Caco-2 (cell line): ENCODE data around the gene YWHAB. TPM values are rescaled to one million over a fixed set of nuclear protein-coding genes. Genes with fewer than 3 reads are reported as not detected.

Source experiments
- BruUV-seq: library from RNA; stranded (reverse); fragments of 400-500 nt; replicated peaks from 2 replicates; lab custom pipeline; 2021; lab: Mats Ljungman, UMichigan
- CTCF ChIA-PET: fragments of 300-600 bp; sonication (Branson Sonifier 250); formaldehyde crosslinking; loops from one replicate; lab custom pipeline; 2022; ENCODE audit warnings: antibody characterized with exemption; lab: Charles Lee
- POLR2A ChIA-PET: fragments of 300-600 bp; sonication (Branson Sonifier 250); formaldehyde crosslinking; loops from one replicate; lab custom pipeline; 2022; ENCODE audit warnings: antibody characterized with exemption; lab: Charles Lee
- DNase-seq, 2 experiments: peaks; one replicate each; pipeline versions ENCODE4 v3.0.0 to v3.0.0-alpha.2; 2020 to 2022
- H3K27me3 ChIP-seq: replicated peaks from 2 replicates; pipeline ENCODE4 v1.6.0; 2011; ENCODE audit warnings: low read length; ENCODE audit not compliant: control insufficient read depth, insufficient read depth
- H3K36me3 ChIP-seq: 2 replicates; pipeline ENCODE4 v1.5.1; 2011; ENCODE audit warnings: low read length; ENCODE audit not compliant: control insufficient read depth, insufficient read depth
- H3K4me1 ChIP-seq: fragments of 250-450 bp; sonication (Bioruptor Pico); 2 replicates; pipeline ENCODE4 v1.5.1; 2020; ENCODE audit warnings: mild to moderate bottlenecking
- H3K4me3 ChIP-seq: 2 replicates; pipeline ENCODE4 v1.5.1; 2011; ENCODE audit warnings: low read depth, mild to moderate bottlenecking, control low read depth, low read length
- H3K9me3 ChIP-seq: fragments of 250-450 bp; sonication (Bioruptor Pico); 2 replicates; pipeline ENCODE4 v1.5.1; 2020; ENCODE audit warnings: mild to moderate bottlenecking, moderate library complexity
- H3K27ac Mint-ChIP-seq: one replicate; pipeline ENCODE4 v1.8.0; 2022; ENCODE audit warnings: mixed read lengths; ENCODE audit not compliant: unreplicated experiment
- H3K27me3 Mint-ChIP-seq: one replicate; pipeline ENCODE4 v1.8.0; 2022; ENCODE audit warnings: mixed read lengths; ENCODE audit not compliant: insufficient read depth, unreplicated experiment
- H3K36me3 Mint-ChIP-seq: one replicate; pipeline ENCODE4 v1.8.0; 2022; ENCODE audit warnings: mild to moderate bottlenecking, mixed read lengths; ENCODE audit not compliant: insufficient read depth, unreplicated experiment
- H3K4me1 Mint-ChIP-seq: one replicate; pipeline ENCODE4 v1.8.0; 2022; ENCODE audit warnings: low read depth, mixed read lengths; ENCODE audit not compliant: unreplicated experiment
- H3K4me3 Mint-ChIP-seq: one replicate; pipeline ENCODE4 v1.8.0; 2022; ENCODE audit warnings: mild to moderate bottlenecking, moderate library complexity, mixed read lengths; ENCODE audit not compliant: unreplicated experiment
- H3K9me3 Mint-ChIP-seq: one replicate; pipeline ENCODE4 v1.8.0; 2022; ENCODE audit warnings: mixed read lengths; ENCODE audit not compliant: unreplicated experiment
- intact Hi-C: fragments of 100-400 bp; cut with micrococcal nuclease; formaldehyde crosslinking; loops from one replicate; pipeline ENCODE4 v1.10.0; 2022; ENCODE audit not compliant: unreplicated experiment
- total RNA-seq: library from RNA; stranded (reverse); gene quantifications from 2 replicates; pipeline ENCODE4 v1.2.3, GENCODE V29; 2022
- TF ChIP-seq, protein P1 (sequence below), 2 experiments: fragments of 200-600 bp in 1 of 2; IDR thresholded peaks; 1 replicate in 1 of 2; 2 replicates in 1 of 2; pipeline versions ENCODE4 v1.5.1 to v1.8.0; 2011 to 2022; ENCODE audit warnings: antibody characterized with exemption in 1 of 2, control low read depth in 1 of 2, inconsistent platforms in 1 of 2, low read depth in 1 of 2, low read length in 1 of 2, mild to moderate bottlenecking in 1 of 2, moderate library complexity in 1 of 2; ENCODE audit not compliant: insufficient read depth in 1 of 2, severe bottlenecking in 1 of 2, unreplicated experiment in 1 of 2

Gene YWHAB
- total RNA-seq, 1 experiment from 2014 or later: 522 TPM

GRCh38 chr20:44941120-44941691, 55.7 kb downstream of the YWHAB start:
- Histone ChIP-seq H3K4me3 (no peak overlapping the region), H3K27me3 (no peaks in the 10 kb centered on the region), H3K9me3 (no peaks in the 10 kb centered on the region), H3K4me1 (no peaks in the 10 kb centered on the region), H3K36me3 (peaks cover 14% of the 10 kb centered on the region)
- H3K4me1 Mint-ChIP-seq: no peaks in the 10 kb centered on the region
- H3K4me3 Mint-ChIP-seq: no peak overlapping the region
- BruUV-seq: no TSS peak
- peaks cover 91% of the 10 kb centered on the region for H3K36me3 Mint-ChIP-seq
- ChIA-PET CTCF (interaction anchor here (1.4 to 2.4 kb wide), 5 partner anchors 15 to 154 kb away, joined by 6 to 10 read pairs (median 9); partner anchors contain the start of gene TOMM34), POLR2A (interaction anchor here (0.8 to 1.2 kb wide), 2 partner anchors 10 to 16 kb away, joined by 3 read pairs; no protein-coding TSS in a partner anchor)
- no peak for DNase-seq
- H3K27me3 Mint-ChIP-seq: no peaks in the 10 kb centered on the region
- intact Hi-C loops: no loop called here
- peak overlapping the region; percentile 2 for H3K27ac Mint-ChIP-seq
- TF ChIP-seq, protein P1, sequence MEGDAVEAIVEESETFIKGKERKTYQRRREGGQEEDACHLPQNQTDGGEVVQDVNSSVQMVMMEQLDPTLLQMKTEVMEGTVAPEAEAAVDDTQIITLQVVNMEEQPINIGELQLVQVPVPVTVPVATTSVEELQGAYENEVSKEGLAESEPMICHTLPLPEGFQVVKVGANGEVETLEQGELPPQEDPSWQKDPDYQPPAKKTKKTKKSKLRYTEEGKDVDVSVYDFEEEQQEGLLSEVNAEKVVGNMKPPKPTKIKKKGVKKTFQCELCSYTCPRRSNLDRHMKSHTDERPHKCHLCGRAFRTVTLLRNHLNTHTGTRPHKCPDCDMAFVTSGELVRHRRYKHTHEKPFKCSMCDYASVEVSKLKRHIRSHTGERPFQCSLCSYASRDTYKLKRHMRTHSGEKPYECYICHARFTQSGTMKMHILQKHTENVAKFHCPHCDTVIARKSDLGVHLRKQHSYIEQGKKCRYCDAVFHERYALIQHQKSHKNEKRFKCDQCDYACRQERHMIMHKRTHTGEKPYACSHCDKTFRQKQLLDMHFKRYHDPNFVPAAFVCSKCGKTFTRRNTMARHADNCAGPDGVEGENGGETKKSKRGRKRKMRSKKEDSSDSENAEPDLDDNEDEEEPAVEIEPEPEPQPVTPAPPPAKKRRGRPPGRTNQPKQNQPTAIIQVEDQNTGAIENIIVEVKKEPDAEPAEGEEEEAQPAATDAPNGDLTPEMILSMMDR (IDR thresholded peaks at IDR 0.05; ENCODE audit: insufficient read depth in 1 of 2, low read depth in 1 of 2, low read length in 1 of 2, severe bottlenecking in 1 of 2, unreplicated experiment in 1 of 2): no peak
- H3K9me3 Mint-ChIP-seq: no peaks in the 10 kb centered on the region

GRCh38 chr20:44942264-44942973, 56.9 kb downstream of the YWHAB start:
- Mint-ChIP-seq H3K4me1 (peaks cover 6% of the 10 kb centered on the region), H3K27ac (no peak overlapping the region), H3K36me3 (peaks cover 92% of the 10 kb centered on the region), H3K27me3 (no peaks in the 10 kb centered on the region), H3K4me3 (no peak overlapping the region), H3K9me3 (no peaks in the 10 kb centered on the region)
- no peaks in the 10 kb centered on the region for H3K27me3 ChIP-seq
- ChIA-PET CTCF (interaction anchor here (0.5 to 2.4 kb wide), 10 partner anchors 12 to 1315 kb away, joined by 3 to 10 read pairs (median 6); partner anchors contain the start of genes PABPC1L and TOMM34), POLR2A (interaction anchor here (1.0 to 1.3 kb wide), 3 partner anchors 8 to 34 kb away, joined by 3 to 5 read pairs (median 3); partner anchors contain the start of gene TOMM34)
- H3K4me3 ChIP-seq: no peak overlapping the region
- intact Hi-C loops: loop anchor here (1.0 kb wide), 1 partner anchor 14 kb away; no protein-coding TSS in a partner anchor
- DNase-seq: peak; percentile 68
- BruUV-seq: TSS peak; percentile 52
- no peaks in the 10 kb centered on the region for H3K9me3 ChIP-seq
- H3K4me1 ChIP-seq: no peaks in the 10 kb centered on the region
- TF ChIP-seq, protein P1 (IDR thresholded peaks at IDR 0.05; ENCODE audit: insufficient read depth in 1 of 2, low read depth in 1 of 2, low read length in 1 of 2, severe bottlenecking in 1 of 2, unreplicated experiment in 1 of 2): peak; percentile 49 to 62
- peaks cover 17% of the 10 kb centered on the region for H3K36me3 ChIP-seq

- intact Hi-C loops: no loop called here
- no peaks in the 10 kb centered on the region for H3K9me3 ChIP-seq
- Mint-ChIP-seq H3K27ac (no peak overlapping the region), H3K4me3 (no peak overlapping the region), H3K27me3 (no peaks in the 10 kb centered on the region), H3K36me3 (peaks cover 92% of the 10 kb centered on the region), H3K9me3 (no peaks in the 10 kb centered on the region), H3K4me1 (peaks cover 6% of the 10 kb centered on the region)
- TF ChIP-seq, protein P1 (IDR thresholded peaks at IDR 0.05; ENCODE audit: insufficient read depth in 1 of 2, low read depth in 1 of 2, low read length in 1 of 2, severe bottlenecking in 1 of 2, unreplicated experiment in 1 of 2): no peak
- POLR2A ChIA-PET: interaction anchor here (0.8 kb wide), 1 partner anchor 10 kb away, joined by 4 read pairs; no protein-coding TSS in a partner anchor
- H3K27me3 ChIP-seq: no peaks in the 10 kb centered on the region
- H3K4me3 ChIP-seq: no peak overlapping the region
- no peak for DNase-seq
- CTCF ChIA-PET: interaction anchor here (0.5 to 1.0 kb wide), 2 partner anchors 8 to 281 kb away, joined by 3 to 4 read pairs; no protein-coding TSS in a partner anchor
- no TSS peak for BruUV-seq
- peaks cover 23% of the 10 kb centered on the region for H3K36me3 ChIP-seq
- H3K4me1 ChIP-seq: no peaks in the 10 kb centered on the region
These were observed 58.3 kb downstream of the YWHAB start for GRCh38 chr20:44943828-44944227.
